Activated CD8-positive, alpha-beta memory T cell treated with anti-CD3 and anti-CD28 coated beads, Interleukin-2, amount 50 U/mL, for 4 hours (primary cell): Measurements from ENCODE around the gene PDZD4.

Source experiments
- DNase-seq: peaks from one replicate; pipeline ENCODE4 v3.0.0-alpha.2; 2020

PDZD4 gene, protein sequence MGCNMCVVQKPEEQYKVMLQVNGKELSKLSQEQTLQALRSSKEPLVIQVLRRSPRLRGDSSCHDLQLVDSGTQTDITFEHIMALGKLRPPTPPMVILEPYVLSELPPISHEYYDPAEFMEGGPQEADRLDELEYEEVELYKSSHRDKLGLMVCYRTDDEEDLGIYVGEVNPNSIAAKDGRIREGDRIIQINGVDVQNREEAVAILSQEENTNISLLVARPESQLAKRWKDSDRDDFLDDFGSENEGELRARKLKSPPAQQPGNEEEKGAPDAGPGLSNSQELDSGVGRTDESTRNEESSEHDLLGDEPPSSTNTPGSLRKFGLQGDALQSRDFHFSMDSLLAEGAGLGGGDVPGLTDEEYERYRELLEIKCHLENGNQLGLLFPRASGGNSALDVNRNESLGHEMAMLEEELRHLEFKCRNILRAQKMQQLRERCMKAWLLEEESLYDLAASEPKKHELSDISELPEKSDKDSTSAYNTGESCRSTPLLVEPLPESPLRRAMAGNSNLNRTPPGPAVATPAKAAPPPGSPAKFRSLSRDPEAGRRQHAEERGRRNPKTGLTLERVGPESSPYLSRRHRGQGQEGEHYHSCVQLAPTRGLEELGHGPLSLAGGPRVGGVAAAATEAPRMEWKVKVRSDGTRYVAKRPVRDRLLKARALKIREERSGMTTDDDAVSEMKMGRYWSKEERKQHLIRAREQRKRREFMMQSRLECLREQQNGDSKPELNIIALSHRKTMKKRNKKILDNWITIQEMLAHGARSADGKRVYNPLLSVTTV

DNA sequence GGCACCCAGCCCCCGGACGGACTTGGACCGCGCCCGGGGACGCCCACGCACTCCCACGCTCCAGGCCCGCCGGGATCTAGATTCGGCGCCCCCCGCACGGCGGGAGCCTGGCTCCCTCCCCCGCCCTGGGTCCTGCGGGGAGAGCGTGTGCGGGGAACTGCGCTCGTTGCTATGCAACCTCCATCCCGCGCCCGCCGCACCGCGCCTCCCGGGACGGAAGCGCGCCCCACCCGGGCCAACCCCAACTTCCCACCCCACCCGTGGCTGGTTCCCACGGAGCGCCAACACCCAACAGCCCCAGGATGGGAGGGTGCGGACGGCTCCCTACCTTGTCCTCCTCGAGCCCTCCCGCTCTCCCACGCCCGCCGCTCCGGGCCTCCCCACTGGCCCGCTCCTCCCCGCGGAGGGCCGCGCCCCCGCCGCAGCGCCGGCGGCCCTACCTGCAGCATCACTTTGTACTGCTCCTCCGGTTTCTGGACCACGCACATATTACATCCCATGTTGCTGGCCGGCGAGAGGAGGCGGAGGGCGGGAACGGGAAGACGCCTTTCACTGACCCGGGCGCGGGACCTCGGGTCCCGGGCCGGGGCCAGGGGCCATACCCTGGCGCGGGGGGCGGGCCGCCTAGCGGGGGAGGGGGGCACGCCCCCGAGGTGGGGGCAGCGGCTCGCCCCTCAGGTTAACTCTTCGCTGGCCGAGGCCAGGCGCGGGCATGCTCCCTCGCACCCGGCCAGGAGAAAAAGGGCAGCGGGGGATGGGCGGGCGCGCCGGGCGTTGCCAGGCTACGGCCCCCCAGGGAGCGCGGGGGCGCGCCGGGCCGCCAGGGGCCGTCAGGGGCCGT, at the start of gene PDZD4:
PDZD4 (minus strand) TSS at position 746 of the 841 bp plus-strand sequence; CDS start at position 500, 246 bp downstream.
- DNase-seq, result peak; percentile 27

DNA sequence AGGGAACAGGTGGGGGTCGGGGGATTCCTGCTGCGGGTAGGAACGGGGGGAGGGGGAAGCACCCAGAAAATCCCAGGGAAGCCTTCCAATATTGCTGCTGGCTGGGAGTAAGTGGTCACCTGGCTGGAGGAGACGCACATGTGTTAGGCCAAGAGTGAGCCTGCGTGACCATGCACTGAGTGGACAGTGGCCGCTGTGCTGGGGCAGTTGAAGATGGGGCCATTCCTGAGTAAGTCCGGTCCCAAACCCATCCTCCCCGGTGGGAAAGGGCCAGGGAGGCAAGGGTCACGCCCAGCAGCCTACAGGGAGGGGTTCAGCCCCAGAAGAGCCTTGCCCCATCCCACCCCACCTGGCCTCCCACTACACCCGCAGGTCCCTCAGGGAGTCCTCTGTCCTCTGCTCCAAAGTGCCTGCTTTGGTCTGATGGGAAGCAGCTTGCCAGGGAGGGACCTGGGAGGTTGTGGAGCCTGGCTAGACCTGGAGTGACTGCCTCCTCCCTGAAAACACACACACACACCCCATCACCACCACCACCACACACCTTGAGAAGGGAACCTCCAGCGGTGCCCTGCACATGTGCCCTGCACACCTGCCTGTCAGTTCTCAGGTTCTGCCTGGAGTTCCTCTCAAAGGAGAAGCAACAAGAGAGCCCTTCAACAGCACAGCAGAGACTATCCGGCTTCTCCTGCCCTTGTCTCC, 49.5 kb upstream of the PDZD4 start:
- no peak for DNase-seq

DNA sequence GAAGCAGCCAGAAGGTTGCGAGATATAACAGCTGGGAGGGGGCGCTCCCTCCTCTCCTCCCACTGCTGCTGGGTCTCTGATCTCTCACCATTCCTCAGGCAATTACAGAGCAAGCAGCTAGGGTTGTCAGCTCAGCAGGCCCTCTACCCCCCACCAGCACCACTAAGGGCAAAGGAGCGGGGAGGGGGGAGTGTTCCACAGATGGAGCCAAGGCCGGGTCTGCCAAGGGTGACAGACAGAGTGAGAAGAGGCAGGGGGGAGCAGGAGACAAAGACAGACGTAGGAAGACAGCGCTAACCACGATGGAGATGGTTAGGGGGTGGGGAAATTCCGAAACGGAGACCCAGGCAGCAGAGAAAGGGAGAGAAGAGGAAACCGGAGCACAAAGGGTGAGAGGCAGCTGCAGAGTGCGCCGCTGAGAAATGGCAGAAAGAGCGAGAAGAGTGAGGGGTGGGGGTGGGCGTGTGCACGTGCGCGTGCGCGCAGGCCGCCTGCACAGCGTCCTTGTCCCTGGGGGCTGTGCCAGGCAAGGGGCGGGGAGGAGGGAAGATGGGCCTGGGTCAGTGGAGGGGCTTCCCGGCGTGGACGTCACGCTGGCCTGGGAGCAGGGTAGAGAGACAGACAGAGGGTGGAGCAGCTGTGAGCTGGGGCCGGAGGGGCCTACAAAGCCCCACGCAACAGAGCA, 48.8 kb upstream of the PDZD4 start:
- no peak for DNase-seq

- no peak for DNase-seq
Observed at GRCh38 chrX:153878345-153878744, 48.0 kb upstream of the PDZD4 start.

GRCh38 chrX:153877571-153878261, 47.4 kb upstream of the PDZD4 start:
- no peak for DNase-seq

- no peak for DNase-seq
Observed at GRCh38 chrX:153876112-153876491, 45.8 kb upstream of the PDZD4 start.

- peak; percentile 70 for DNase-seq
Observed at GRCh38 chrX:153875391-153876111, 45.2 kb upstream of the PDZD4 start.

- no peak for DNase-seq
Observed at GRCh38 chrX:153874366-153875125, 44.2 kb upstream of the PDZD4 start.

GRCh38 chrX:153874085-153874365, 43.7 kb upstream of the PDZD4 start:
- no peak for DNase-seq

DNA sequence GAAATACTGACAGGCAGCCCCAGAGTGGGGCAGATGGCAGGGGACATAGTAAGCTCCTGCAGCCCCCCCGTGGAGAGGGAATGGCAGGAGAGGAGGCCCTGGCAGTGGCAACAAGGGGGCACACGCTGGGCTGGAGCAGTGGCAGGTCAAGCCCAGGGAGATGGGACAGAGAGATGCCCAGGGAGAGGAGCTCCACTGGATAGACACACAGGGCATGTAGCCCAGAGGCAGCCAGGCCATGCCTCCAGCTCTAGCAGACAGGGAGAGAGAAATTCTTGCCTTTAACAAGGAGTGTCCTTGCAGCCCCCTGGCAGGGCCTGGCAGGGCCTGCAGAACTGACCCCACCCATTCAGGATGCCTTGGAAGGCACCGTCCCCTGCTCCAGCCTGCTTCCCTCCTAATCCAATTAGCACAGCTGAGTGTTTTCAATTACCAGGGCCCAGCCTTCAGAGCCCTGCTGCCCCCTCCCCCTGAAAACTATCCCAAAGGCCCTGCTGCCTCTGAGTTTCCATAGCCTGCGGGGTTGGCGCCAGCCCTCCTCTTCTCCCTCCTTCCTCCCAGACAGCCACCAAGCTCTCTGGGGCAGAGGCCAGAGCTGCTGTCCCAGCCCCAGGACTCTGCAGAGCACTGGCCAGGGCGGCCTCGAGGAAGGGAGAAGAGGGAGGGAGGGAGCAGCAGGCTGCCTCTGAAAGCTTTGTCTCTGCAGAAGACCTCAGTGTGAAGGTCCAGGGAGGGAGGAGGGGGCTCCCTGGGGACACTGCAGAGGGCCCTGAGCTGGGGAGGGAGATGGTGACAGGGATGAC, 43.1 kb upstream of the PDZD4 start:
- DNase-seq, result no peak

GRCh38 chrX:153871946-153872878, 41.9 kb upstream of the PDZD4 start:
- DNase-seq, result no peak

- no peak for DNase-seq
Observed at GRCh38 chrX:153871451-153871850, 41.1 kb upstream of the PDZD4 start.

DNA sequence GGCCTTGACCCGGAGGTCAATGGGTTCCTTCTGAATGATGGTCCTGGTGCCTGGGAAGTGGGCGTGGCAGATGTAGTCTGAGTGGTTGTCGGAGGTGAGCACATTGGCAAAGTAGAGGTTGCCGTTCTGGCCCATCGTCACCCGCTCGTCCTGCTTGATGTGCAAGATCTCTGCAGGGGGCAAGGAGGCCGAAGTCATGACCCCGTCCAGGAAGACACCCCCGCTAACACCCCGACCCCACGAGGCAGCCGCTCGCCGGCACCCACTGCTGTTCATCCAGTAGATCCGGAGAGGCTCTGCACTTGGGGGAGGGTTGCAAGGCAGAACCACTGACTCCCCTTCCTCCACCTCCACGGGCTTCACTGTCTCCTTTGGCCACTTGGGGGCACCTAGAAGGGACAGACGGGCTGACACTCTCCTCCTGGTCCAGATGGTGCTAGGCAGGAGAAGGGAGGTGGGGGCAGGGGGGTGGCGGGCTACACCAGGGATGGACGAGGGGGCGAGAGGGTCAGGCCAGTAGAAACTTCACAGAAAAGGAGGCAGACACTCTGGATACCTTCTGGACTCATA, 40.5 kb upstream of the PDZD4 start:
- no peak for DNase-seq

GRCh38 chrX:153870288-153870690, 39.9 kb upstream of the PDZD4 start:
- DNase-seq, result no peak

GRCh38 chrX:153869473-153870287, 39.3 kb upstream of the PDZD4 start:
- no peak for DNase-seq

- DNase-seq, result no peak
Observed at GRCh38 chrX:153868576-153869472, 38.5 kb upstream of the PDZD4 start.
